ENCODE results near the gene SMAD6.

GRCh38 chr15:66706840-66707239, 4.8 kb downstream of the SMAD6 start:
- TF ChIP-seq POLR2AphosphoS5 (IDR thresholded peaks at IDR 0.05), result no peak
- no peak for TF ChIP-seq CTCF (IDR thresholded peaks at IDR 0.05)
- TF ChIP-seq EP300 (IDR thresholded peaks at IDR 0.05), result no peak
